Measurements from ENCODE around the gene SREBF1.

Gene SREBF1

GRCh38 chr17:17769869-17770631, 66.7 kb downstream of the SREBF1 start:
- no peak overlapping the region for H3K4me3 ChIP-seq (ENCODE audit: low read length)
- peaks cover 5% of the 10 kb centered on the region for H3K36me3 ChIP-seq (ENCODE audit: insufficient read depth, low read length)
- no peaks in the 10 kb centered on the region for H3K9me3 ChIP-seq (ENCODE audit: low read length)
- no peaks in the 10 kb centered on the region for H3K27me3 ChIP-seq (ENCODE audit: insufficient read depth, low read length)
- H3K4me1 ChIP-seq (ENCODE audit: insufficient read depth, low read length): peaks cover 61% of the 10 kb centered on the region
- H2AFZ ChIP-seq (ENCODE audit: low read depth, low read length): no peak overlapping the region

GRCh38 chr17:17768424-17769088, 68.2 kb downstream of the SREBF1 start:
- Histone ChIP-seq H3K36me3 (ENCODE audit: insufficient read depth, low read length) (peaks cover 9% of the 10 kb centered on the region), H3K9me3 (ENCODE audit: low read length) (no peaks in the 10 kb centered on the region), H2AFZ (ENCODE audit: low read depth, low read length) (no peak overlapping the region), H3K4me1 (ENCODE audit: insufficient read depth, low read length) (peaks cover 56% of the 10 kb centered on the region), H3K4me3 (ENCODE audit: low read length) (no peak overlapping the region), H3K27me3 (ENCODE audit: insufficient read depth, low read length) (no peaks in the 10 kb centered on the region)

DNA sequence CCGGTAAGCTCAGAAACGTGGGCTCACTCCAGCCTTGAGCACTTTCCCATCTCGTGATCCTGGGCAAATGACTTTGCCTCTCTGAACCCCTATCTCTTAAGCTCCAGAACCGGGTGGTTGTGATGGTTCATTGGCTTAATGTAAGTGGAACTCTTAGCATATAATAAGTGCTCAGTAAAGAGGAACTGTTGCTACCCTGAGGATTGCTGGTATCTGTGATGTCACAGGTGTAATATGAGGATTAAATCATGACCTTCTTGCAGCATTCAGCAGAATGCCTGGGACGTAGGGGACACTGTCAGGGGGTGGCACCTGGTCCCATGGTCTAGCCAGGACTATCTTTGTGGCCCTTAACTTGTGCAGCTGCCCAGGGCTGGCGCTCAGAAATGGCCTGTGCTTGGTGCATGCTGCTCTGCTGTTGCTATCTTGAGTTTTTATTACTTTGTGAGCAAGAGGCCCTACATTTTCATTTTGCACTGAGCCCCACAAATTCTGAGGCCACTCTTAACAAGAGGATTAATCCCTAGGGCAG, 68.8 kb downstream of the SREBF1 start:
- no peak overlapping the region for H2AFZ ChIP-seq (ENCODE audit: low read depth, low read length)
- no peaks in the 10 kb centered on the region for H3K27me3 ChIP-seq (ENCODE audit: insufficient read depth, low read length)
- no peaks in the 10 kb centered on the region for H3K9me3 ChIP-seq (ENCODE audit: low read length)
- peaks cover 56% of the 10 kb centered on the region for H3K4me1 ChIP-seq (ENCODE audit: insufficient read depth, low read length)
- peaks cover 9% of the 10 kb centered on the region for H3K36me3 ChIP-seq (ENCODE audit: insufficient read depth, low read length)
- no peak overlapping the region for H3K4me3 ChIP-seq (ENCODE audit: low read length)

DNA sequence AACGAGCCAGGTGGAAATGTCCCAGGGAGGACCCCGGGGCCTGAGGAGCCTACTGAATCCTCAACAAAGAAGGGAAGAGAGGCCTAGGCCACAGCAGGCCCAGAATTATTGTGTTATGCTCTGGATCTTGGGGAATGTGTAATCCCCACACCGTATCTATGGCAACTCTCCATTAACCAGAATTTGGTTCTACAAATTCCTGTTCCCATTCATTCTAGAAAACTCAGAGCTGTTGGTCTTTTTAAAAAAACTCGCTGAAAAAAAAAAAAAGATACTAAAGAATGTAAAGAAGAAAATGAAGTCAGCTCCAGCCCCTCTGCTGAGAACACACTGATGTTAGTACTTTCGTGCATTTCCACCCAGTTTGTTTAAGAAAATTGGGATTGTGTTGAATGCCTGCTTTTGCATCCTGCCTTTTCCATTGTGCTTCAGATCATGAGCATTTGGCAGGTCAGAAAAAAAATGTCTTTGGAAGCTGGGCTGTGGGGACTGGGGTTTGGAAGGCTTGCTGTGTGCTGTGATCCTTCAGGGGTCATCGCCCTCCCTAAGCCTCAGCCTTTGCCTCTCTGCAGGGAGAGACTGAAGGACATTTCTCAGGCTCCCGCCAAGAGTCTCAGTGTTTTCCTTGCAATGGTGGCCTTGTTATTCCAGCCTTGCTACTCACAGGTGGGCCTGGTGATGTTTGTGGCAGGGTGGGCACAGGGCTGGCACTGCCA, 69.5 kb downstream of the SREBF1 start:
- H3K4me1 ChIP-seq (ENCODE audit: insufficient read depth, low read length): peaks cover 56% of the 10 kb centered on the region
- peaks cover 9% of the 10 kb centered on the region for H3K36me3 ChIP-seq (ENCODE audit: insufficient read depth, low read length)
- no peak overlapping the region for H3K4me3 ChIP-seq (ENCODE audit: low read length)
- H3K27me3 ChIP-seq (ENCODE audit: insufficient read depth, low read length): no peaks in the 10 kb centered on the region
- no peaks in the 10 kb centered on the region for H3K9me3 ChIP-seq (ENCODE audit: low read length)
- H2AFZ ChIP-seq (ENCODE audit: low read depth, low read length): no peak overlapping the region

GRCh38 chr17:17766744-17767120, 70.1 kb downstream of the SREBF1 start:
- peaks cover 9% of the 10 kb centered on the region for H3K36me3 ChIP-seq (ENCODE audit: insufficient read depth, low read length)
- H3K9me3 ChIP-seq (ENCODE audit: low read length): no peaks in the 10 kb centered on the region
- H3K4me3 ChIP-seq (ENCODE audit: low read length): no peak overlapping the region
- no peak overlapping the region for H2AFZ ChIP-seq (ENCODE audit: low read depth, low read length)
- no peaks in the 10 kb centered on the region for H3K27me3 ChIP-seq (ENCODE audit: insufficient read depth, low read length)
- peaks cover 56% of the 10 kb centered on the region for H3K4me1 ChIP-seq (ENCODE audit: insufficient read depth, low read length)

DNA sequence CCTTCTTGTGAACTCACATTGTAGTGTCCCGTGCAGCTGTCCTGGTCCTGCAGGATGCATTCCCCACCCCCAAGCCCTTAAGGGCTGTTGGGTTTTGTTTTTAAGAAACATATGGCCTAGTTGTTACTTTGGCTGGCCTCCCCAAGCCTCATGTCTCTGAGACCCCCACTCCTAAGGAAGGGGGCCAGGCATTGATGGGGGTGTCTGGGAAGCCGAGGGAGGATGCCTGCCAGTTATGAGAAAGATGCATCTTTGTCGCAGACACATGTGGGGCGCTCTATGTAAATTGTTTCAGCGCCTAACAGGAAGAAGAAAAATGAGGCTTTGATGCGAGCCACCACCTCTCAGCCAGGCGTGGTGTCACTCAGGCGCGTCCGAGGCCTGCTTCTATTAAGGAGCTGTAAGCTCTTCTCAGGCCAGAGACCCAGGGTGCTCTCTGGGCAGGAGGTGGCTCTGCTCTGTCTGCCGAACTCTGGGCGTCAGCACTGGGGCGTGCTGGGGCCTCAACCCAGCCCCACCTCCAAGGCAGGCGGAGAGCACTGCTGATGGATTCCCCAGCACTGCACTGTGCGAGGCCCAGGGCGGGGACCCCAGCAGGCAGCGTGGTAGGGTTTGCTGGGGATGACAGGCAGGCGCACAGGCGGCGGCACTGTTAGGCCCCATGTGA, 70.6 kb downstream of the SREBF1 start:
- Histone ChIP-seq H3K9me3 (ENCODE audit: low read length) (no peaks in the 10 kb centered on the region), H3K27me3 (ENCODE audit: insufficient read depth, low read length) (no peaks in the 10 kb centered on the region), H3K4me1 (ENCODE audit: insufficient read depth, low read length) (peaks cover 56% of the 10 kb centered on the region), H3K36me3 (ENCODE audit: insufficient read depth, low read length) (peaks cover 9% of the 10 kb centered on the region), H2AFZ (ENCODE audit: low read depth, low read length) (no peak overlapping the region), H3K4me3 (ENCODE audit: low read length) (no peak overlapping the region)

DNA sequence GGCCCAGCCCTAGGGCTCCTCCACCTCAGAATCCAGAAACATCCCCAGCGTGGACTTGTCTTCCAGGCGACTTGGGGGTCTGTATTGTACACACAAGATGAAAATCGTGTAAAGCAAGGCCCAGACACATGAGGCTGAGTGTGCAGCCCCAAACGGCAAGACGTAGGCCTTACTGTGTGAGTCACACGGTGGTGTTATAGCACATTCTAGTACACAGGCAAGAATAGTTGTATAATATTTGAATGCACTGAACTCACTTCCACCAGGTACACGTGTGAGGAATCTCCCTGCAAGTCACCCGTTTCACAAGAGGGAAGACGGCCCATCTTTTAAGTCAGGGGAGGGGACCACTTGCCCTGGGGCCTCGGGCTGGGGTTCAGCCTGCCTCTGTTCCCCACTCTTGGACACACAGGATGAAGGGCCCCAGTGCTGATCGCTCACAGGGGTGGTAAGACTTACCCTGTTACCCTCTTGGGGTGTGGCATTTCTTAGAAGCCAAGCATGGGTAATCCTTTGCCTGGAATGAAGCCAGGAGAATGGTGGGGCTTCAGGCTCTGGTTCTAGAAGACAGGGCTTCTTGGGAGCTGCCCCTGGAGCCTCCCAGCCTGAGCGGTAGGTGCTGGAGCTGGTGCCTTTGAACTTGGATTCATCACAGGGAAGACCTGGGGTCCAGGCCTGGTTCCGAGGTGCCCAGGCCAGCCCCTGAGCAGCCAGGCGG, 71.3 kb downstream of the SREBF1 start:
- peaks cover 52% of the 10 kb centered on the region for H3K4me1 ChIP-seq (ENCODE audit: insufficient read depth, low read length)
- no peaks in the 10 kb centered on the region for H3K27me3 ChIP-seq (ENCODE audit: insufficient read depth, low read length)
- H3K36me3 ChIP-seq (ENCODE audit: insufficient read depth, low read length): peaks cover 9% of the 10 kb centered on the region
- no peak overlapping the region for H3K4me3 ChIP-seq (ENCODE audit: low read length)
- no peaks in the 10 kb centered on the region for H3K9me3 ChIP-seq (ENCODE audit: low read length)
- no peak overlapping the region for H2AFZ ChIP-seq (ENCODE audit: low read depth, low read length)

DNA sequence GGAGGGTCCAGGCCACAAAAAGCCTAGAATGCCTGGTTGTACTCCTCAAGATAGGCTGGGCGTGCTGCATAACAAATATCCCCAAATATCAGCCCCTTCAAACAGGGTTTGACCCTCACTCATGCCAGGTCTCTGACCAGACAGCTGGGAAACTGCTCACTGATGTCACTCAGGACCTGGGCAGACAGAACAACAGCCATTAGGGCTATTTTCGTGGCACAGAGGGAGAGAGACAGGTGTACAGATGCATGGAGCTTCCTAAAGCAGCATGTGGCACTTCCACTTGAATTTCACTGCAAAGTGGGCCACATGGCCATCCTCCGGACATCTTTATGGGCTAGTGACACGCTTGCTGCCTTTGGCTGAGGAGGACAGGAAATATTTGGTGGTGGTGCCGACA, 73.1 kb downstream of the SREBF1 start:
- H3K27me3 ChIP-seq (ENCODE audit: insufficient read depth, low read length): no peaks in the 10 kb centered on the region
- H3K4me1 ChIP-seq (ENCODE audit: insufficient read depth, low read length): peaks cover 34% of the 10 kb centered on the region
- no peaks in the 10 kb centered on the region for H3K9me3 ChIP-seq (ENCODE audit: low read length)
- H3K36me3 ChIP-seq (ENCODE audit: insufficient read depth, low read length): peaks cover 9% of the 10 kb centered on the region
- no peak overlapping the region for H2AFZ ChIP-seq (ENCODE audit: low read depth, low read length)
- no peak overlapping the region for H3K4me3 ChIP-seq (ENCODE audit: low read length)

- Histone ChIP-seq H3K36me3 (ENCODE audit: insufficient read depth, low read length) (peaks cover 9% of the 10 kb centered on the region), H3K4me1 (ENCODE audit: insufficient read depth, low read length) (peaks cover 28% of the 10 kb centered on the region), H2AFZ (ENCODE audit: low read depth, low read length) (no peak overlapping the region), H3K4me3 (ENCODE audit: low read length) (no peak overlapping the region), H3K27me3 (ENCODE audit: insufficient read depth, low read length) (no peaks in the 10 kb centered on the region), H3K9me3 (ENCODE audit: low read length) (no peaks in the 10 kb centered on the region)
Measured at GRCh38 chr17:17763136-17763535, 73.7 kb downstream of the SREBF1 start.

- Histone ChIP-seq H3K27me3 (ENCODE audit: insufficient read depth, low read length) (no peaks in the 10 kb centered on the region), H3K4me1 (ENCODE audit: insufficient read depth, low read length) (peaks cover 26% of the 10 kb centered on the region), H2AFZ (ENCODE audit: low read depth, low read length) (no peak overlapping the region), H3K9me3 (ENCODE audit: low read length) (no peaks in the 10 kb centered on the region), H3K36me3 (ENCODE audit: insufficient read depth, low read length) (peaks cover 9% of the 10 kb centered on the region), H3K4me3 (ENCODE audit: low read length) (no peak overlapping the region)
Measured at GRCh38 chr17:17762744-17763105, 74.1 kb downstream of the SREBF1 start.

Data from neuron (in vitro differentiated cells).